A673 (cell line): ENCODE data around the gene TMEM92. TPM values are rescaled to one million over a fixed set of nuclear protein-coding genes. Genes with fewer than 3 reads are reported as not detected.

Experiments used
- BruUV-seq: library from RNA; stranded (reverse); fragments of 400-500 nt; replicated peaks from 2 replicates; lab custom pipeline; 2021; lab: Mats Ljungman, UMichigan
- CTCF ChIA-PET: fragments of 300-600 bp; sonication (Branson Sonifier 250); formaldehyde crosslinking; loops from one replicate; lab custom pipeline; 2022; ENCODE audit warnings: antibody characterized with exemption; lab: Charles Lee
- POLR2A ChIA-PET: fragments of 300-600 bp; sonication (Branson Sonifier 250); formaldehyde crosslinking; loops from one replicate; lab custom pipeline; 2022; ENCODE audit warnings: antibody characterized with exemption; ENCODE audit not compliant: low non-redundant PET; lab: Charles Lee
- DNase-seq: peaks from one replicate; pipeline ENCODE4 v3.0.0-alpha.2; 2015; ENCODE audit warnings: low spot score
- H3K27ac ChIP-seq: fragments of 200-600 bp; sonication (generic); 2 replicates; pipeline ENCODE4 v1.5.1; 2016; ENCODE audit warnings: mixed run types, low read depth, mild to moderate bottlenecking, mixed read lengths, antibody characterized with exemption, low read length; ENCODE audit not compliant: poor library complexity, severe bottlenecking
- H3K27me3 ChIP-seq: fragments of 200-600 bp; sonication (generic); replicated peaks from 2 replicates; pipeline ENCODE4 v1.6.1; 2017; ENCODE audit warnings: mixed run types, low read depth, mild to moderate bottlenecking, mixed read lengths, antibody characterized with exemption, low read length; ENCODE audit not compliant: insufficient read depth, poor library complexity
- H3K36me3 ChIP-seq: fragments of 200-600 bp; sonication (generic); 2 replicates; pipeline ENCODE4 v1.6.1; 2016; ENCODE audit warnings: mixed run types, mild to moderate bottlenecking, mixed read lengths, antibody characterized with exemption, low read length; ENCODE audit not compliant: insufficient read depth, poor library complexity, severe bottlenecking
- H3K4me1 ChIP-seq: fragments of 200-600 bp; sonication (generic); 2 replicates; pipeline ENCODE4 v1.6.1; 2017; ENCODE audit warnings: mixed run types, mild to moderate bottlenecking, mixed read lengths, antibody characterized with exemption, low read length; ENCODE audit not compliant: insufficient read depth, poor library complexity, severe bottlenecking
- H3K4me3 ChIP-seq: fragments of 200-600 bp; sonication (generic); 2 replicates; pipeline ENCODE4 v1.5.1; 2016; ENCODE audit warnings: low read depth, mixed run types, mild to moderate bottlenecking, mixed read lengths, low read length; ENCODE audit not compliant: poor library complexity, severe bottlenecking
- H3K9me3 ChIP-seq: fragments of 200-600 bp; sonication (generic); 2 replicates; pipeline ENCODE4 v1.6.1; 2016; ENCODE audit warnings: mixed run types, low read depth, mild to moderate bottlenecking, mixed read lengths, antibody characterized with exemption, low read length; ENCODE audit not compliant: poor library complexity, severe bottlenecking
- CTCF ChIP-seq: fragments of 300-800, 200-600 bp; sonication (generic); conservative IDR thresholded peaks from 2 replicates; pipeline ENCODE4 v1.5.1; 2017; ENCODE audit warnings: low read depth, mild to moderate bottlenecking, antibody characterized with exemption, low read length, moderate library complexity, mixed read lengths
- EZH2 ChIP-seq: fragments of 200-600 bp; sonication (generic); IDR thresholded peaks from 2 replicates; pipeline ENCODE4 v1.6.1; 2017; ENCODE audit warnings: borderline replicate concordance, low read depth, mild to moderate bottlenecking, mixed read lengths, antibody characterized with exemption, low read length; ENCODE audit not compliant: poor library complexity, severe bottlenecking
- intact Hi-C: fragments of 100-400 bp; cut with micrococcal nuclease; formaldehyde crosslinking; loops from one replicate; pipeline ENCODE4 v1.10.0; 2022; ENCODE audit not compliant: unreplicated experiment
- total RNA-seq: library from RNA; stranded (reverse); gene quantifications from 2 replicates; pipeline ENCODE4 v1.2.3, GENCODE V29; 2021

Gene TMEM92
- total RNA-seq, 1 experiment from 2014 or later = 0.19 TPM

GRCh38 chr17:50281739-50282401 is 7.6 kb downstream of the TMEM92 start:
- POLR2A ChIA-PET = no interaction called here
- Histone ChIP-seq H3K4me1 (peaks cover 28% of the 10 kb centered on the region), H3K27ac (no peak overlapping the region), H3K4me3 (no peak overlapping the region), H3K36me3 (no peaks in the 10 kb centered on the region), H3K9me3 (no peaks in the 10 kb centered on the region), H3K27me3 (no peaks in the 10 kb centered on the region)
- TF ChIP-seq EZH2 = no peak
- TF ChIP-seq CTCF = no peak
- no TSS peak for BruUV-seq
- no peak for DNase-seq
- CTCF ChIA-PET = no interaction called here
- intact Hi-C loops = no loop called here

GRCh38 chr17:50283246-50283645 is 9.0 kb downstream of the TMEM92 start:
- Histone ChIP-seq H3K36me3 (no peaks in the 10 kb centered on the region), H3K9me3 (no peaks in the 10 kb centered on the region), H3K27me3 (no peaks in the 10 kb centered on the region), H3K4me1 (peaks cover 29% of the 10 kb centered on the region), H3K4me3 (no peak overlapping the region), H3K27ac (no peak overlapping the region)
- intact Hi-C loops = no loop called here
- DNase-seq = no peak
- no TSS peak for BruUV-seq
- no peak for TF ChIP-seq CTCF
- no peak for TF ChIP-seq EZH2
- POLR2A ChIA-PET = no interaction called here
- CTCF ChIA-PET = interaction anchor here (0.6 kb wide), 1 partner anchor 728 kb away, joined by 3 read pairs; no protein-coding TSS in a partner anchor

GRCh38 chr17:50283714-50284113 is 9.4 kb downstream of the TMEM92 start:
- Histone ChIP-seq H3K4me3 (no peak overlapping the region), H3K4me1 (peaks cover 31% of the 10 kb centered on the region), H3K36me3 (no peaks in the 10 kb centered on the region), H3K27me3 (no peaks in the 10 kb centered on the region), H3K9me3 (no peaks in the 10 kb centered on the region), H3K27ac (no peak overlapping the region)
- no peak for DNase-seq
- no peak for TF ChIP-seq CTCF
- intact Hi-C loops = no loop called here
- ChIA-PET POLR2A (no interaction called here), CTCF (no interaction called here)
- no TSS peak for BruUV-seq
